ENCODE data around the gene UBP1.
"Not testable (repeated sequence)": the region's sequence is repeated elsewhere in the genome, so short reads cannot be mapped to it uniquely, and the experiment has no call there.

The UBP1 gene, protein sequence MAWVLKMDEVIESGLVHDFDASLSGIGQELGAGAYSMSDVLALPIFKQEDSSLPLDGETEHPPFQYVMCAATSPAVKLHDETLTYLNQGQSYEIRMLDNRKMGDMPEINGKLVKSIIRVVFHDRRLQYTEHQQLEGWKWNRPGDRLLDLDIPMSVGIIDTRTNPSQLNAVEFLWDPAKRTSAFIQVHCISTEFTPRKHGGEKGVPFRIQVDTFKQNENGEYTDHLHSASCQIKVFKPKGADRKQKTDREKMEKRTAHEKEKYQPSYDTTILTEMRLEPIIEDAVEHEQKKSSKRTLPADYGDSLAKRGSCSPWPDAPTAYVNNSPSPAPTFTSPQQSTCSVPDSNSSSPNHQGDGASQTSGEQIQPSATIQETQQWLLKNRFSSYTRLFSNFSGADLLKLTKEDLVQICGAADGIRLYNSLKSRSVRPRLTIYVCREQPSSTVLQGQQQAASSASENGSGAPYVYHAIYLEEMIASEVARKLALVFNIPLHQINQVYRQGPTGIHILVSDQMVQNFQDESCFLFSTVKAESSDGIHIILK

DNA sequence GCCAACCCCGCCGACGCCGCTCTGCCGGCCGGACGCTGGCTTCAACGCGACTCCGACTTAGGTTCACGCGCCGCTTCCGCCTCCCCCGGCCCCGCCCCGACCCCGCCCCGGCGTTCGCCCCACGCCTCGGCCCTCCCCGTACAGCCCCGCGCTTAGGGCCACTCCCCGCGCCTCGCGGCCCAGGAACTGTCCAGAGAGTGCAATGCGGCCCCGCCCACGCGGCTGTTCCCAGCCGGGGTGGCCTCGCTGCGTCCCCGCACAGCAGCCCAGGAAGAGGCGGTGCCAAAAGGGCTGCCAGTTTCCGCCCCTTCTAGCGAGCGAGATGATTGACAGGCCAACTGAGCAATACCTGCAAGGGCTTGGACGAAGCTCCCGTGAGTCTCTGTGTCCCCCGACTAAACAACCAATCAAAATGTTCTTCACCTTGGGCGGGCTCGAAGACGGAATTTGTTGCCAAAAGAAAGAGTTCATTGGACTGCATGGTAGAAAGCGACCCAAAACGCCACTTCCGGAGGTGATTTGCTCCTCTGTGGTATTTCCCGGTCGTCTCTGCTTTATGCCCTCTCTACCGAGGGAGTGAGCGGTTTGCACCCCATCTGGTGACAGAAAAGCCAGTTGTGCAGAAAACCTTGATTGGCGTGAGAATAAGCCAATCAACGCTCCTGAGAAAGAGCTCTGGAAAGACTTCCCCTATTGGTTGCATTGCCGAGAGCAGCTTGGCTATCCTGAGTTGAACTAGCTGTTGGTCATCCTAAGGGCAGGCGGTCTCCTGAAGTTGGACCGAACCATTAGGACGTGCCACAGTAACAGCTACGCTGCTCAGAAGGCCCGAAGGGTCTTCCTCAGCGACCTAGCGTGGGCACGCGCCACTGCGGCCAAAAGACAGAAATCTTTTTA, at the start of gene UBP1:
Gene UBP1, minus strand, starts transcription at position 78 of the 897 bp plus-strand sequence. CDS start 557 bp downstream, outside the sequence.
- peak; percentile 99 for DNase-seq

DNA sequence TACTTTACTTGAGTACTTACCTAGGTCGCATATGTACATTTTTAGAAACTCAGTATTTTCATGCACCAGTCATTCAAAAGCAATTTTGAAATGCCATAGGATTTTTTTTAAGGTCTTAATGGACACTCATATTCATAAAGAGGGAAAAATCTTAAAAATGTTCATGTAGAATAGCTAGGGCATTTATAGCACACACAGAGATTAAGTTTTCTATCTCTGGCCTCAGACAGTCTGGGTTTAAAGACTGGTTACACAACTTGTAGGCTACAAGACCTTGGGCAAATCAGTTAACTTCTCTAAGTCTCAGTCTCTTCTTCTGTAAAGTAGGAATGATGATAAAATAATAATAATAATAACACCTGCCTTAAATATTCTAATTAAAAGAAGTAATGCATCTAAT, 48.5 kb upstream of the UBP1 start:
- DNase-seq = no peak

DNA sequence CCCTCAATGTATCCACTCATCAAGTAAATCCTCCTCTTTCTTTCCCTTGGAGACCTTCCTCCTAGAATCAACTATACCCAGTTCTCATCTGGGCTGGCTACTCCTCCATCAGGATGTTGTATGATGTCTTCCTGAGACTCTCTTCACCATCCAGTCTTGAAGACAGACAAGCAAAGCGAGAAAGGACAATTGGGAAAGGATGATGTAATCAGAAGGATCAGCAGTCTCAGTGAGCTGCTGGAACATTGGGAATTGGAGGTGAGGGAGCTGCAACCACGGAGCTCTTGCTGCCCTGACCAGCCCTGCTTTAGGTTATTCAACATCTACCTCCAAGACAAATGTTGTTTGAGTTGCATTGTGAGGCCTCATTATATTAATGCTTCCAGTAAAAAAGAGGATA, 48.0 kb upstream of the UBP1 start:
- no peak for DNase-seq

DNA sequence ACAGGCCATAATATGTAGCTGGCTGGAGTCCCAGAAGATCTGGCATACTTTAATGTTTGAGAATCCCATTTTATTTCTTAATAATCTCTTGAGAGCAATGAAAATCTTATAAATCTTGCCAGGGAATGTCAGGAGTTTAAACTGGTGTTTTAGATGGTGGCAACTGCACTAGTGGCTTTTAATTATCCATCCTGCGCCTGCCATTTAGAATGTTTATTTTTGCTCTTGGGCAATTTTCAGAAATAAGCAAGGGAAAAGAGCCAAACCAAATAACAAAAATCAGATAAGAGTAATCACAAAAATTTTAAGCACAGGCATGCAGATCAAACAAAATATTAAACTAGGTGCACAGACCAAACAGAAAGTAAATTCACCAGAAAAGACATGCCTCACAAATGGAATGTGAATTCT, 41.9 kb upstream of the UBP1 start:
- no peak for DNase-seq

DNA sequence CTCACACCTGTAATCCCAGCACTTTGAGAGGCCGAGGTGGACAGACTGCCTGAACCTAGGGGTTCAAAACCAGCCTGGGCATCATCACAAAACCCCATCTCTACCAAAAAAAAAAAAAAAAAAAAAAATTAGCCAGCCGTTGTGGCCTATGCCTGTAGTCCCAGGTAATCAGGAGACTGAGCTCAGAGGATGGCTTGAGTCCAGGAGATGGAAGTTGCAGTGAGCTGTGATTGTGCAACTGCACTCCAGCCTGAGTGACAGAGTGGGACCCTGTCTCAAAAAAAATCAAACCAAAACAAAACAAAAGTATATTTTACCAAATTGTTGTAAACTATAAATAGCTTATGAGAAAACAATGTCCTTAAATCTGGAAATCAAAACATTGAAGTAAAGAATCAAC, 34.7 kb upstream of the UBP1 start:
- no peak for DNase-seq

DNA sequence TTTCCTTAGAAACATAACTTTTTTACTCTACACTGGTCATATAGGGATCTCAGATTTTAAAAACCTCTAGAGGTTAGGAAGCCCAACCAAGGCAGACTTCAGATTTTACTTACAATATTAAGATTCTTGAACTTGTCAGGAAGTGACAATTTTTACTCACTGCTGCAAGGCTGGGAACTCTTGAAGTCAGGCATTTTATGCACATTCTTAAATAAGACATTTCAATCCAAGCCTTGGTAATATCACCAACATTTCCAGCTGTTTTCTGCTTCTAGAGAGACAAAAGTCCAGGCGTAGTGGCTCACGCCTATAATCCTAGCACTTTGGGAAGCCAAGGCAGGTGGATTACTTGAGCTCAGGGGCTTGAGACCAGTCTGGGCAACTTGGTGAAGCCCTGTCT, 33.6 kb upstream of the UBP1 start:
- DNase-seq = no peak

DNA sequence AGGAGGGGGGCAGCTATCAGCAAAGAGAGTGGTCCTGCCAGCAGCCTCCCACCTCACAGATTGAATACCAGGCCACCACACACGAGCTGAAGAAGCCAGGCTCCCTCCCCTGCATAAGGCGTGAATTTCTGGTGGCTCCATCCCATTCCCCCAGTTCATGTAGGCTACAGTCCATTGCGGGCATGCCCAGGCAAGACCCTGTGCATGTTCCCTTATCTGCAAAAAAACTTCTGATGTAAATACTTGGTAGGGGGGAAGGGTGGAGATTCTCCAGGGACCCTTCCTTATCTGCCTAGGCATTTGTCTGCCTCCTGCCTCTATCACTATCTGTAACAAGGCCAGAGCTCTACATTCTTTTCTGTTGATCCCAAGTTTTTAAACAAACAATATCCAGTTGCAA, 27.6 kb upstream of the UBP1 start:
- no peak for DNase-seq

DNA sequence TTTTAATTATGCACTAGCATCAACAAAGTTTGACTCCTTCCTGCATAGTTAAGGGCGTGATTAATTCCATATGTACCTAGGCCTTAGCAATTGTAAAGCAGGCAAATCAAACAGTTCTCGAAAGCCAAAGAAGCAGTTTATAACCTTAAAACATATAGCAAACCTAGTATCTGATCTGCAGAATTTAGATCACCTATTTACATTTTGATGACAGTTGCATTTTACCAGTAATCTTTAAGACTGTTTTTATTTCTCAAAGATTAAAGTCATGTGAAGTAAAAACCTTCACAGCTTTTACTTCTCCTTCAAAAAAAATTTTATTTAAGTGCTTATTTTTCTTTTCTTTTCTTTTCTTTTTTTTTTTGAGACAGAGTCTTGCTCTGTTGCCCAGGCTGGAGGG, 20.9 kb upstream of the UBP1 start:
- no peak for DNase-seq

DNA sequence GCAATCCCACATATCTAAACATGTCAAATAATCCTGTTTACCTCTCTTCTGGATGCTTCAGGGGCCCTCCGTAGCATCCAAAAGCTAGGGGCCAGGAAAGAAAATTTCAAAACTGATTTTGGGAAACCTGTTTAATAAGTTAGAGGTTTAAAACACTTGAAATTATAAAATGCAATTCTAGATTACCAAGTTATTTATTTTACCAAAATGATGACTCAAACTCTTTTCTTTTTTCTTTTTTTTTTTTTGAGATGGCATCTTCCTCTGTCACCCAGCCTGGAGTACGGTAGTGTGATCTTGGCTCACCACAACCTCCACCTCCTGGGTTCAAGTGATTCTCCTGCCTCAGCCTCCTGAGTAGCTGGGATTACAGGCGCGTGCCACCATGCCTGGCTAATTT, 19.4 kb upstream of the UBP1 start:
- DNase-seq = not testable (repeated sequence)

DNA sequence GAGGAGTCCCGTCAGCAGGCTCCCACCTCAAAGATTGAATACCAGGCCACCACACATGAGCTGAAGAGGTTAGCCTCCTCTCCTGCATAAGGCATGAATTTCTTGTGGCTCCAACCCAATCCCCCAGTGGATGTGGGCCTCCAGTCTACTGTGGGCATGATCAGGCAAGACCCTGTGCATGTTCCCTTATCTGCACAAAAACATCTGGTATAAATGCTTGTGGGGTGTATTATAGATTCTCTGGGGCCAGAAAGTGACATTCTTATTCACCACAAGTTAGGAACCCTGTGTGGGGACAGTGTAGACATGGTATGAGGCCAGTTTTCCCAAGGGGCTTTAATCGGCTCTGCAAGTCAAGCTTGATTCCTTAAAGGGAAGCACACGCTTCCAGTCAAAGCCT, 18.2 kb upstream of the UBP1 start:
- DNase-seq = no peak

DNA sequence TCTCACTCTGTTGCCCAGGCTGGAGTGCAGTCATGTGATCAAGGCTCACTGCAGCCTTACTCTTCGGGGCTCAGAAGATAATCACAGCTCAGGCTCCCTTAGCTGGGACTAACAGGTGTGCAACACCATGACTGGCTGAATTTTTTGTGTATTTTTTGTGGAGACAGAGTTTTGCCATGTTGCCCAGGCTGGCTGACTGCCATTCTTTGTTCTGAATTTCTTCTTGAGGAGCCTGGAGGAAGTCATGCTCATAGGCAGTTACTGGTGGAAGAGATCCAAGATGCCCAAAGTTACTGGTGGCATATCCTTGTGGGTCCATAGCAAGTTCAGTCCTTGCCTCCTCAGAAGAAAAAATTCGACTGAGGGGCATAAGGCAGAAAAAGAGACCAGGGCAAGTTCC, 16.6 kb upstream of the UBP1 start:
- DNase-seq = no peak

DNA sequence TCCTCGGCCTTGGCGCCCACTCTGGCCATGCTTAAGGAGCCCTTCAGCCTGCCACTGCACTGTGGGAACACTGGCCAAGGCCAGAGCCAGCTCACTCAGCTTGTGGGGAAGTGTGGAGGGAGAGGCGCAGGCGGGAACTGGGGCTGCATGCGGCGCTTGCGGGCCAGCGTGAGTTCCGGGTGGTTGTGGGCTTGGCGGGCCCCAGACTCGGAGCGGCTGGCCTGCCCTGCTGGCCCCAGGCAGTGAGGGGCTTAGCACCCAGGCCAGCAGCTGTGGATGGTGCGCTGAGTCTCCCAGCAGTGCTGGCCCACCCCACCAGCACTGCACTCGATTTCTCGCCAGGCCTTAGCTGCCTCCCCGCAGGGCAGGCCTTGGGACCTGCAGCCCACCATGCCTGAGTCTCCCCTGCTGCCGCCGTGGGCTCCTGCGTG, 13.1 kb upstream of the UBP1 start:
- DNase-seq = no peak

DNA sequence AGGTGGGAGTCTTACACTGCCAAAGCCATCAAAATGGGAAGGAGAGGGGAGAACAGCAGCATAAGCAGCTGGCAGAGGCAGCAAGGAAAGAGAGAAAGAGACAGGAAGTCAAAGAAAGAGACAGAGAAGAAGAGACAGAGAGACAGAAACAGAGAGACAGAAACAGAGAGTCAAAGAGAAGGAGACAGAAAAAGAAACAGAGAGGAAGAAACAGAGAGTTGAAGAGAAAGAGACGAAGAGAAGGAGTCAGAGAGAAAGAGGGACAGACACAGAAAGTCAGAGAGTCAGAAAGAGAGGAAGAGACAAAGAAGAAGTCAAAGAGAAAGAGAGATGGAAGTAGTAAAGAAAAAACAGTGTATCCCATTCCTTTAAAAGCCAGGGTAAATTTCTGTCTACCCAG, 11.8 kb upstream of the UBP1 start:
- not testable (repeated sequence) for DNase-seq

DNA sequence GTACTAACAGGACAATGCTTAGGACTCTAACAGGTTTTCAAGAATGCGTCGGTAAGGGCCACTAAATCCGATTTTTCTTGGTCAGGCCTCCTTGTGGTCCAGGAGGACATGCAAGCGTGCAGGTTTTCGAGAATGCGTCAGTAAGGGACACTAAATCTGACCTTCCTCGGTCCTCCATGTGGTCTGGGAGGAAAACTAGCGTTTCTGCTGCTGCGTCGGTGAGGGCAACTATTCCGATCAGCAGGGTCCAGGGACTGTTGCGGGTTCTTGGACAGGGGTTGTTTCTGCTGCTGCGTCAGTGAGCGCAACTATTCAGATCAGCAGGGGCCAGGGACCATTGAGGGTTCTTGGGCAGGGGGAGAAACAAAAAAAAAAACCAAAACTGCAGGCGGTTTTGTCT, 7.8 kb upstream of the UBP1 start:
- DNase-seq = no peak

DNA sequence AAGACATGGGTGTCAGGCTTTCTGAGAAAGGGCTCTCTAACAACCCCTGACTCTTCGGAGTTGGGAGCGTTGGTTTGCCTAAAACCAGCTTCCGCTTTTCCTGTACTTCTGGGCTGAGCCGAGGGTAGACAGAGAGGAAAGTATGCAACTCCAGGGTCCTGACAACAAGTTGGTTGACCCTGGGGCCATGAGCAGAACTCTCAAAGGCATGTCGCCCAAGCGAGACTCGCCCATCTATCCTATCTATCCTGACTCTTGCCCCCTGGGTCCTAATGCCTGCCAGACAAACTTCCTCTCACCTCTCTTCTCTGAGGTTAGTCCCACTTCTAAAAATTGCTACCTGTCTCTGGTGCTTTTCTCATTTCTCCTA, 7.0 kb upstream of the UBP1 start:
- DNase-seq = not testable (repeated sequence)

DNA sequence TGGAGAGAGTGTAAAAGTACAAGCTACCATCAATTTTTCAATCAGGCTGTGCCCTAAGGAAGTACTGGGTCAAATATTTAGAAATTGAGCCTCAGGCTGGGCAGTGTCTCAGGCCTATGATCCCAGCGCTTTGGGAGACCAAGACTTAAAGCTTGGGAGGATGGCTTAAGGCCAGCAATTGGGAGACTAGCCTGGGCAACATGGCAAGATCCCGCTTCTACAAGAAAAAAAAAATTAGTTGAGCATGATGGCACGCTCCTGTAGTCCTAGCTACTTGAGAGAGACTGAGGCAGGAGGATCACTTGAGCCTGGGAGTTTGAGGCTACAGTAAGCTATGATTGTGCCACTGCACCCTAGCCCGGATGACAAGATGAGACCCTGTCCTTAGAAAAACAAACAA, 2.0 kb upstream of the UBP1 start:
- no peak for DNase-seq

DNA sequence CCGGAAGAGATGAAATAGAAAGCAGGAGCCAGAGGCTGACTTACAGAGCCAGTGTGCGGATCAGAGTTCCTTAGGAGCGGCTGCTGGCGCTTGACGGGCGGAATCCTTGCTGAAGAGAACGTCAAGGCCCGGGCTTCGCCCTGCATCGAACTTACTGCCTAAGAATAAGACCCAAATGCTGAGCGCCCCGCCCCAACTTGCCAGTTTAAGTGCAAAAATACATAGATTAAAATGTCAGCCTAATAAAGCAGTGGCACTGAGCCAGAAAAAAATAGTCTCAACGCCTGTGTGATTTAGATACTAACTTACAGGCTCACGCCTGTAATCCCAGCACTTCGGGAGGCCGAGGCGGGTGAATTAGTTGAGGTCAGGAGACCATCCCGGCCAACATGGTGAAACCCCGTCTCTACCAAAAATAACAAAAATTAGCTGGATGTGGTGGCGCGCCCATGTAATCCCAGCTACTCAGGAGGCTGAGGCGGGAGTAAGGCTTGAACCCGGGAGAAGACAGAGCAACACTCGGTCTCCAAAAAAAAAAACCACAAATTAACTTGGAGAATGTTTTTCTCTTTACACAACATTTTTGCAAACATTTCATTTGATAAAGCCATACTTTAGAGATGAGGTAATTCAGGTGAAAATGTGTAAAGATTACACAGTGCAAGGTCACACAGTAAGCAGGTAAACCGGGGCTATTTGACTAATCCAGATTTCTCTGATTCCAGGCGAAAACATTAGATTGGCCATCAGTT, 1.2 kb upstream of the UBP1 start:
- DNase-seq = no peak

DNA sequence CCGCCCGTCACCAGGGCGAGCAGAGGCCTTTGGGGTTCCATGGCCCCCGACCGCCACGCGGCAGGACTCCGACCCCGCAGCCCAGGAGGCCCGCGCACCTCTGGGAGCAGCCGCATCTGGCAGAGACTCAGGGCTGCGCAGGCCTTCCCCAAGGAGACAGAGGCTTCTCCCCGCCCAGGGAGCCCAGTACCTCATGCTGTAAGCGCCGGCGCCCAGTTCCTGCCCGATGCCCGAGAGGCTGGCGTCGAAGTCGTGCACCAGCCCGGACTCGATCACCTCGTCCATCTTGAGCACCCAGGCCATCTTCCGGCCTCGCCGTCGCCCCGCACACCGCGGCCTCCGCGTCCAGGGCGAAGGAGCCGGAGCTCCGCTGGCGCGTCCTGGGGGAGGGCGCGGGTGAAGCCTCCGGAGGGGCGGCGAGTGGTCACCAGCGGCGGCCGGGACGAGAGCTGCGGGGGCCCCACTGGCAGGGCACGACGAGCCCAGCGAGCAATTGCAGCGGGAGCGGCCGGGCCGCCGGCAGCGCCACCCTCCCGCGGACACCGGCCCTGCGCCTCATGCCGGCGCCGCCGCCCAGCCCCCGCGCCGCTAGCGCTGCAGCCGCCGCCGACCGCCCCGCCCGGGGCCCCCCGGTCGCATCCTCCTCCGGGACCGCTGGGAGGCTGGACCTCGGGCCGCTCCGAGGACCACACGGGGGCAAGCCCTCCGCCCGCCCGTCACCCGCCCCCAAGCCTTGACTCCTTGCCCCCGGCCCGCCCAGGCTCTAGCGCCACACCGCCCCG, 468 bp downstream of the UBP1 start:
- peak; percentile 19 for DNase-seq

DNA sequence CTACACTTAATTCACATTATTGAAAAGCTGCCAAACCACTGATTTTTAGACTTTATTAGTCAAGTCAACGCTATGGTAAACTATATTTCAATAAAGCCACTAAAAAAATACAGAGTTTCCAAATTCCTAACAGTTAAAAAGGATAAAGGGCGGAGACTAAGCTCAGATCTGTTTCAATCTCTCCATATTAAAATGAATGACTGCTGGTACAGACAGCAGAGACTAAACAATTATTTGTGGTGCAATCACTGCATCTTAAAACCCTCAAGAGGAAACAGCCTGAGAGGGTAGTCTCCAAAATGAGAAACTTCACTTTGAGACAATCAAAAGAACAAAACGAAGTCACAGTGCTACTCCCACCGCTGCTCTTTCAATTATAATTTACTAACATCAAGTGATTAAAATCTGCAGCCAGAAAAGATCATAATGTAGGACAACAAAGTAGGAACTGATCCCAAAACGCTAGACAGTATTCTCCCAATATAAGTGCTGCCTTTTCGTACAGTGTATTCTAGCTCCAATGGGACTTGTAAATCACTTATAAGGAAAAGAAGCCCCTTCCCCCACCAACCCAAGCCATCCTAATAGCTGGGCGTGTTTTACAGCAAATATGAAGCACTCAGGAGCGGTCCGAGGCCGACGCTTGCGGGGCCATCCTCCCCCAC, 1.2 kb downstream of the UBP1 start:
- no peak for DNase-seq

DNA sequence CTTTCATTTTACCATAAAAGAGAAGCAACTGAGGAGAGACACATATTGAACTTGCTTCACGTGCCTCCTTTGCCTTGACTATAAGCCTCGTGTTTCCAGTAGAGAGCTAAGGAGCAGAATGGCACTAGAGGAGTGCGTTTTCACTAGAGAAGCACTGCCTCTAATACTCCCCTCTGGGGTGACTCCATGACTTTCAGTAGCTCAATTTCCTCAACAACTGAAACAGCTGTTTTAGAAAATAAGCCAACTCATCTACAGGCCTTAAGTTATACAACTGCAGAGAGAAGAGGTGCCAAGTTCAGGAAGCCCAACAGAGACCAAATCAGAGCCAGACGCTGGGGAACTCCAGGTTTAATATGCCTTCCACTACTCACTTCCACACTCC, 1.9 kb downstream of the UBP1 start:
- DNase-seq = no peak

DNA sequence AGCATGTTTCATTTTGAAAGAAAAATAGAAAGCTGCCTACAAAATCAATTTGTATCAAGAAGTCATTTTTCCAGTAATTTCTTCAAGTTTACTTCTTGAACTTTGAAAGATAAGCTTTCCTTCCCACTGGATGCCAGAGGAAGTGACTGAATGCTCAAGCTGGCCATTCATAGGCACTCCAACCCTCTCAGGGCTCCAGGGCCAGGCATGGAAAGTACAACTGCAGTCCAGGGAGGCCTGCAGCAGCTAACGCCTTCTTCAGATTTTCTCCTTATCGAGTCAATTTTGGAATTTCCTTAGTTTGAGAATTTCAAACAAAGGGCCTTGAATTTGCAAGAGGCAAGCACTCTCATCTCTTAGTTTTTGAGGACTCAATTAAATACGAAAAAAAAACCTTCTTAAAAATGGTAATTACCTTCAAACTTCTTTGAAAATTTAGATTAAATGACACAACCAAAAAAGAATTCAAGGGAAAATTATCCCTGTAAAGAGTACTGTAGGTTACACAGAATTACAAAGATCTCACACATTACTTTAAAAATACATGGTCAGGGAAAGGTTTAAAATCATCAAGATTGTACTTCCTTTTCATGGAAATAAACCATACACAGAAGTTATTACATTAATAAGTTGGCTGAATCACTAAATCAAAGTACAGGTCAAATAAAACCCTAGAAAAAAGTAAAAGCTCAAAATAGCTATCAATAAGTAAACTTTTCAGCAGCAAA, 2.5 kb downstream of the UBP1 start:
- no peak for DNase-seq
